Measurements from ENCODE around the gene NRGN.
A peak's percentile ranks its signal among the peaks of the same experiment; 100 is the strongest.
"Not testable (repeated sequence)": the region's sequence is repeated elsewhere in the genome, so short reads cannot be mapped to it uniquely, and the experiment has no call there.

Gene NRGN

GRCh38 chr11:124758355-124759265 lies 18.9 kb downstream of the NRGN start:
- DNase-seq (peak; percentile 77), ATAC-seq (peak; percentile 59)

GRCh38 chr11:124759266-124760204 lies 19.8 kb downstream of the NRGN start:
- no peak for DNase-seq
- ATAC-seq = no peak

- DNase-seq = no peak
- ATAC-seq = no peak
These were observed 20.5 kb downstream of the NRGN start for GRCh38 chr11:124760205-124760652.

- ATAC-seq (no peak), DNase-seq (no peak)
These were observed 21.1 kb downstream of the NRGN start for GRCh38 chr11:124760806-124761205.

GRCh38 chr11:124761301-124762104 lies 21.8 kb downstream of the NRGN start:
- ATAC-seq = no peak
- peak; percentile 42 for DNase-seq

- DNase-seq (peak; percentile 80), ATAC-seq (peak; percentile 79)
These were observed 22.4 kb downstream of the NRGN start, which contains the start of gene ESAM for GRCh38 chr11:124762105-124762623. ESAM (minus strand) TSS chr11:124762290; CDS start chr11:124762154, 136 bp downstream.

GRCh38 chr11:124762624-124763155 lies 22.9 kb downstream of the NRGN start:
- peak; percentile 11 for ATAC-seq
- no peak for DNase-seq

GRCh38 chr11:124763156-124763947 lies 23.6 kb downstream of the NRGN start:
- peak; percentile 22 for ATAC-seq
- DNase-seq = peak; percentile 90

GRCh38 chr11:124766156-124766555 lies 26.4 kb downstream of the NRGN start:
- DNase-seq (no peak), ATAC-seq (no peak)

- no peak for DNase-seq
- ATAC-seq = no peak
These were observed 29.2 kb downstream of the NRGN start for GRCh38 chr11:124768914-124769313.

- ATAC-seq (no peak), DNase-seq (no peak)
These were observed 30.3 kb downstream of the NRGN start for GRCh38 chr11:124769806-124770774.

- not testable (repeated sequence) for ATAC-seq, DNase-seq
These were observed 31.2 kb downstream of the NRGN start for GRCh38 chr11:124770959-124771358.

- DNase-seq = no peak
- no peak for ATAC-seq
These were observed 37.3 kb downstream of the NRGN start for GRCh38 chr11:124776865-124777645.

- DNase-seq (no peak), ATAC-seq (no peak)
These were observed 38.5 kb downstream of the NRGN start for GRCh38 chr11:124778281-124778680.

GRCh38 chr11:124779568-124779967 lies 39.8 kb downstream of the NRGN start:
- no peak for ATAC-seq
- no peak for DNase-seq

GRCh38 chr11:124783002-124783401 lies 43.3 kb downstream of the NRGN start:
- ATAC-seq = no peak
- DNase-seq = no peak

- DNase-seq (no peak), ATAC-seq (no peak)
These were observed 44.3 kb downstream of the NRGN start for GRCh38 chr11:124784051-124784450.

GRCh38 chr11:124788521-124788920 lies 48.8 kb downstream of the NRGN start:
- DNase-seq = no peak

More at GRCh38 chr11:124788521-124788920, 48.8 kb downstream of the NRGN start:
- ATAC-seq = no peak

Measured in stimulated activated naive CD8-positive, alpha-beta T cell treated with anti-CD3 and anti-CD28 coated beads, Interleukin-15, Interleukin-2, amounts not matched to agents 100 U/mL and 50 U/mL, for 24 hours (primary cell).